ENCODE data around the gene APOD. TPM values are rescaled to one million over a fixed set of nuclear protein-coding genes. Genes with fewer than 3 reads are reported as not detected.

Gene APOD
- total RNA-seq (ENCODE audit: low replicate concordance), result 0.08 and 11.8 TPM in 2 replicates

GRCh38 chr3:195583831-195584542 is at the start of gene APOD:
Gene APOD (minus strand): TSS chr3:195583940. CDS start chr3:195579461, 4,479 bp downstream.

GRCh38 chr3:195542698-195543499 is 40.8 kb downstream of the APOD start, which contains the start of gene PPP1R2:
Gene PPP1R2 (minus strand): TSS chr3:195543325. CDS start chr3:195543025, 300 bp downstream.

Other genes with a start within 250 kb of the APOD start
- gene ACAP2, start 140.9 kb downstream of the APOD start, total RNA-seq (ENCODE audit: low replicate concordance), result 38.4 and 87.8 TPM in 2 replicates
- gene PPP1R2, start 40.6 kb downstream of the APOD start, total RNA-seq (ENCODE audit: low replicate concordance), result 33.9 and 131 TPM in 2 replicates
- gene MUC20, start 137.0 kb upstream of the APOD start, total RNA-seq (ENCODE audit: low replicate concordance), result 0.30 TPM in 1 of 2 replicates, not detected in the other
- gene MUC4, start 228.0 kb upstream of the APOD start, total RNA-seq (ENCODE audit: low replicate concordance), result not detected in 2 replicates